ENCODE results near the gene KATNIP. TPM values are rescaled to one million over a fixed set of nuclear protein-coding genes. Genes with fewer than 3 reads are reported as not detected.
A peak's percentile ranks its signal among the peaks of the same experiment; 100 is the strongest.

KATNIP gene
- total RNA-seq, 1 donor from 2014 or later, result 26.2 TPM

GRCh38 chr16:27544671-27545070 lies 5.3 kb upstream of the KATNIP start:
- Mint-ChIP-seq H3K9me3 (ENCODE audit: unreplicated experiment) (no peaks in the 10 kb centered on the region), H3K27me3 (ENCODE audit: unreplicated experiment) (peaks cover 14% of the 10 kb centered on the region), H3K27ac (ENCODE audit: unreplicated experiment) (no peak overlapping the region)

DNA sequence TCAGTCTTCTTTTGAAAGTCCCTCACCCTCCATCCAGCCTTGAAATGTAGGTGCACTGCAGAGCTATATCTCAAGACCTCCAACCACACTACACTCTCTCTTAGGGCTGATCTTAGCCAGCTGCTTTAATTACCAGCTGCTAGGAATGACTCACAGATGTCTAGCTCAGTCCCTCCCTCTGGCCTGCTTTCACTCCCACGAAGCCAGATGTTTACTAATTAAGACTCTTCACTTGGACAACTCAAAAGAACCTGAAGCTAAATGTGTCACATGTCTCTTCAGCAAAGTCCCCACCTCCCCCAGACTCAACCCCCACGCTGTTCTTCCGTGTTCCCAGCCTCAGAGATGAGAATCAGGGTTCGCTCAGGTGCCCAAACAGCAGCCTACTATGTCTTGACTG lies 2.8 kb upstream of the KATNIP start:
- Mint-ChIP-seq H3K9me3 (ENCODE audit: unreplicated experiment) (no peaks in the 10 kb centered on the region), H3K4me1 (ENCODE audit: unreplicated experiment) (peaks cover 19% of the 10 kb centered on the region), H3K27me3 (ENCODE audit: unreplicated experiment) (peaks cover 10% of the 10 kb centered on the region), H3K27ac (ENCODE audit: unreplicated experiment) (peak overlapping the region; percentile 11), H3K4me3 (ENCODE audit: unreplicated experiment) (peak overlapping the region; percentile 27), H3K36me3 (ENCODE audit: low read depth, unreplicated experiment) (peaks cover 32% of the 10 kb centered on the region)
- DNase-seq (ENCODE audit: low spot score), result no peak
- TF ChIP-seq CTCF (IDR thresholded peaks at IDR 0.05; ENCODE audit: unreplicated experiment), result no peak

More at GRCh38 chr16:27544671-27545070, 5.3 kb upstream of the KATNIP start:
- no peak for TF ChIP-seq CTCF (IDR thresholded peaks at IDR 0.05; ENCODE audit: unreplicated experiment)
- no peak for DNase-seq (ENCODE audit: low spot score)
- H3K36me3 Mint-ChIP-seq (ENCODE audit: low read depth, unreplicated experiment), result peaks cover 55% of the 10 kb centered on the region
- H3K4me1 Mint-ChIP-seq (ENCODE audit: unreplicated experiment), result peaks cover 12% of the 10 kb centered on the region
- H3K4me3 Mint-ChIP-seq (ENCODE audit: unreplicated experiment), result peak overlapping the region; percentile 1

DNA sequence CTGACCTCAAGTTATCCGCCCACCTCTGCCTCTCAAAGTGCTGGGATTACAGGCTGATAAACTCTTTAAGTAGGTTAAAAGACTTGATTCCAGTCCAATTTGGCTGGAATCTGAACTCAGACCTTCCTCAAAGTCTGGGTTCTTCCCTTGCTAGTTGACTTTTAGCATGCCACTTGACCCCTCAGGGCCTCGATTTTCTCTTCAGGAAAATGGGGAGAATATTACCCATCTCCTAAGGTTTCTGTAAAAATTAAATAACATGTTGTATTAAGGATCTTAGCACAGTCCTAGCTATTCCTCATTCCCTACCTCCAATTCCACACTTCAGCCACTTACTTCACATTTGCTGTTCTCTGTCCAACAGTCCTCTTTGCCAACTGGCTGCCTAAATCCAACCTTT lies 2.1 kb upstream of the KATNIP start:
- peaks cover 10% of the 10 kb centered on the region for H3K27me3 Mint-ChIP-seq (ENCODE audit: unreplicated experiment)
- H3K4me1 Mint-ChIP-seq (ENCODE audit: unreplicated experiment), result peaks cover 19% of the 10 kb centered on the region
- no peak overlapping the region for H3K27ac Mint-ChIP-seq (ENCODE audit: unreplicated experiment)
- no peaks in the 10 kb centered on the region for H3K9me3 Mint-ChIP-seq (ENCODE audit: unreplicated experiment)
- DNase-seq (ENCODE audit: low spot score), result no peak
- H3K4me3 Mint-ChIP-seq (ENCODE audit: unreplicated experiment), result peak overlapping the region; percentile 51
- no peak for TF ChIP-seq CTCF (IDR thresholded peaks at IDR 0.05; ENCODE audit: unreplicated experiment)
- H3K36me3 Mint-ChIP-seq (ENCODE audit: low read depth, unreplicated experiment), result peaks cover 31% of the 10 kb centered on the region

DNA sequence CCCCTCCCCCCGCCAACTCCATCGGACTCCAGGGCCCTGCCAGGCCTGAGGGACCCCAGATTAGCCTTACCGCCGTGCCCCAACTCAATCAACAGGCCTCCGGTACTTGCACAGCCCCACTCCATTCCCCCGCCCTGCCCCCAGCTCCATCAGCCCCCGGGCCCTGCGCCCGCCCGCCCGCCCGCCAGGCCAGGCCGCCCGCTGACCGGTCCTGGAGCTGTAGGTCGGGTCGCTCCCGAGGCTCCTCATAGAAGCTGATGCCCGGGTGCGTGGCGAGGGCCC lies 539 bp upstream of the KATNIP start:
- Mint-ChIP-seq H3K27me3 (ENCODE audit: unreplicated experiment) (peaks cover 9% of the 10 kb centered on the region), H3K36me3 (ENCODE audit: low read depth, unreplicated experiment) (peaks cover 24% of the 10 kb centered on the region), H3K4me1 (ENCODE audit: unreplicated experiment) (peaks cover 19% of the 10 kb centered on the region), H3K4me3 (ENCODE audit: unreplicated experiment) (peak overlapping the region; percentile 100), H3K9me3 (ENCODE audit: unreplicated experiment) (no peaks in the 10 kb centered on the region), H3K27ac (ENCODE audit: unreplicated experiment) (peak overlapping the region; percentile 100)
- DNase-seq (ENCODE audit: low spot score), result no peak
- no peak for TF ChIP-seq CTCF (IDR thresholded peaks at IDR 0.05; ENCODE audit: unreplicated experiment)

GRCh38 chr16:27550582-27550920 lies 607 bp downstream of the KATNIP start:
- DNase-seq (ENCODE audit: low spot score), result no peak
- TF ChIP-seq CTCF (IDR thresholded peaks at IDR 0.05; ENCODE audit: unreplicated experiment), result no peak
- Mint-ChIP-seq H3K36me3 (ENCODE audit: low read depth, unreplicated experiment) (peaks cover 16% of the 10 kb centered on the region), H3K4me1 (ENCODE audit: unreplicated experiment) (peaks cover 19% of the 10 kb centered on the region), H3K27me3 (ENCODE audit: unreplicated experiment) (peaks cover 7% of the 10 kb centered on the region), H3K27ac (ENCODE audit: unreplicated experiment) (peak overlapping the region; percentile 100), H3K9me3 (ENCODE audit: unreplicated experiment) (no peaks in the 10 kb centered on the region), H3K4me3 (ENCODE audit: unreplicated experiment) (peak overlapping the region; percentile 100)

All from endothelial cell (in vitro differentiated cells).